Lung (tissue), 12 donors: ENCODE data around the gene NR2C2. TPM values are rescaled to one million over a fixed set of nuclear protein-coding genes. Genes with fewer than 3 reads are reported as not detected.

Experiments
- ATAC-seq: fragments of 200-7000 bp; cut with Tn5 transposase; one replicate; pipeline ENCODE4 v1.9.1; 2020; ENCODE audit warnings: moderate number of reproducible peaks; ENCODE audit not compliant: insufficient read depth, low FRiP score
- DNase-seq, 3 donors: peaks; one replicate each; pipeline ENCODE4 v3.0.0-alpha.2; 2013 to 2017
- H3K27ac ChIP-seq, 2 donors: one replicate each; pipeline ENCODE4 v1.5.1; 2013; ENCODE audit warnings: mild to moderate bottlenecking in 2 of 2, moderate library complexity in 2 of 2, control low read depth in 1 of 2, inconsistent platforms in 1 of 2, low read depth in 1 of 2, low read length in 1 of 2
- H3K27me3 ChIP-seq, 3 donors: one replicate each; pipeline ENCODE4 v1.5.1; 2013; ENCODE audit warnings: low read length in 2 of 3; ENCODE audit not compliant: control insufficient read depth in 3 of 3, insufficient read depth in 3 of 3
- H3K36me3 ChIP-seq, 4 donors: one replicate each; pipeline ENCODE4 v1.5.1; 2013; ENCODE audit warnings: low read length in 4 of 4, mild to moderate bottlenecking in 1 of 4, moderate library complexity in 1 of 4; ENCODE audit not compliant: control insufficient read depth in 4 of 4, insufficient read depth in 4 of 4
- H3K4me1 ChIP-seq, 5 donors: one replicate each; pipeline ENCODE4 v1.5.1; 2013; ENCODE audit warnings: low read length in 5 of 5, mild to moderate bottlenecking in 2 of 5, moderate library complexity in 1 of 5; ENCODE audit not compliant: control insufficient read depth in 5 of 5, insufficient read depth in 5 of 5
- H3K4me3 ChIP-seq: one replicate; pipeline ENCODE4 v1.5.1; 2013; ENCODE audit warnings: mild to moderate bottlenecking, control low read depth, moderate library complexity
- H3K9ac ChIP-seq, 2 donors: one replicate each; pipeline ENCODE4 v1.5.1; 2013; ENCODE audit warnings: low read length in 2 of 2, control low read depth in 1 of 2; ENCODE audit not compliant: insufficient read depth in 1 of 2
- H3K9me3 ChIP-seq, 4 donors: one replicate each; pipeline ENCODE4 v1.5.1; 2013; ENCODE audit warnings: low read length in 3 of 4, mild to moderate bottlenecking in 1 of 4, moderate library complexity in 1 of 4; ENCODE audit not compliant: control insufficient read depth in 4 of 4, insufficient read depth in 3 of 4
- CTCF ChIP-seq: IDR thresholded peaks from 2 replicates; pipeline ENCODE4 v1.5.1; 2012; ENCODE audit warnings: mild to moderate bottlenecking; ENCODE audit errors: control extremely low read depth, extremely low read depth
- WGBS, 2 donors: extraction: QIAGEN DNeasy Blood & Tissue Kit; methylation state at CpG; one replicate each; pipeline ENCODE4 v1.1.7; 2013; 5-methylcytosine and 5-hydroxymethylcytosine counted together
- polyA plus RNA-seq, 2 donors: library from polyadenylated mRNA; stranded (reverse); fragments of 200-250 nt; gene quantifications; one replicate each; pipeline ENCODE4 v1.2.1, GENCODE V29; 2013
- total RNA-seq, 2 donors: library from RNA; depleted of rRNA in 1 of 2; stranded (reverse); fragments of >200 nt in 1 of 2; gene quantifications; one replicate each; pipeline ENCODE4 v1.2.1, GENCODE V29; 2014 to 2021
- donor health status: control.
- donor health status: control.
- donor health status: Bipolar disorder and iron deficiency.
- donor health status: healthy.
- donor health status: DM: yes; HTN: yes; CAD: no.

NR2C2 gene
- total and polyA plus RNA-seq, 4 donors: 9.2 to 71.0 (median 24.8) TPM

- DNase-seq (peak; percentile 98 to 99 (median 99)), ATAC-seq (peak; percentile 98)
- Histone ChIP-seq H3K9me3 (no peaks in the 10 kb centered on the region), H3K27ac (peak overlapping the region; percentile 97), H3K4me1 (peaks cover 3 to 34% (median 10%) of the 10 kb centered on the region in 5 donors), H3K4me3 (peak overlapping the region; percentile 56), H3K9ac (peak overlapping the region; percentile 27 to 63), H3K36me3 (peaks cover 0 to 14% (median 13%) of the 10 kb centered on the region in 4 donors), H3K27me3 (no peaks in the 10 kb centered on the region)
- 1% methylated on average over 43 to 79 of the region's 79 CpGs for WGBS, 2 donors
- TF ChIP-seq CTCF: no peak
These were observed 664 bp downstream of the NR2C2 start for GRCh38 chr3:14947886-14948608.

- H3K36me3 ChIP-seq: peaks cover 0 to 14% (median 11%) of the 10 kb centered on the region in 4 donors
- H3K9ac ChIP-seq: peak overlapping the region; percentile 48 to 96
- H3K4me3 ChIP-seq: peak overlapping the region; percentile 51
- H3K27ac ChIP-seq: peak overlapping the region; percentile 29 to 85
- H3K9me3 ChIP-seq: no peaks in the 10 kb centered on the region
- peaks cover 3 to 34% (median 7%) of the 10 kb centered on the region in 5 donors for H3K4me1 ChIP-seq
- ATAC-seq (no peak), DNase-seq (no peak)
- no peak for TF ChIP-seq CTCF
- 3 to 6% methylated on average over 18 to 26 of the region's 26 CpGs for WGBS, 2 donors
- no peaks in the 10 kb centered on the region for H3K27me3 ChIP-seq
These were observed 1.2 kb downstream of the NR2C2 start for GRCh38 chr3:14948609-14949038.

DNA sequence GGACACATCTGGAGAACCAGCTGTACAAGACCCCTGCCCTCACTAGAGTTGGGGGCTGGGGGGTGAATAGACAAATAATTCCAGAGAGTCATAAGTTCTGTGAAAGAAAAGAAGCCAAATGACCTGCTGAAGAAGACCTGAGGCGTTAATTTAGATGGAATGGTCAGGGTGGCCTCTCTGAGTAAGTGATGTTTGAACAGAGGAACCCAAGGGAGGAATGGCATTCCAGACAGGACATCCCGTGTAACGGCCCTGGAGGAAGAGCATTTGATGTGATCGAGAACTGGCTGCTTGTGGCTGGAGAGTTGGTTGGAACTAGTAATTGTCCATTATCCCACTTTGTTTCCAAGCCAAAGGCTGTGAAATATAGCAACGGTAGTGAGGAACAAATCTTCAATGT, 1.7 kb downstream of the NR2C2 start:
- Histone ChIP-seq H3K27ac (peak overlapping the region in 1 of 2 donors; percentile 85), H3K4me1 (peaks cover 3 to 34% (median 7%) of the 10 kb centered on the region in 5 donors), H3K4me3 (peak overlapping the region; percentile 51), H3K9me3 (no peaks in the 10 kb centered on the region), H3K27me3 (no peaks in the 10 kb centered on the region), H3K36me3 (peaks cover 0 to 13% (median 11%) of the 10 kb centered on the region in 4 donors), H3K9ac (peak overlapping the region in 1 of 2 donors; percentile 96)
- no peak for ATAC-seq
- 38 to 40% methylated on average over 5 of the region's 5 CpGs for WGBS, 2 donors
- peak in 1 of 3 donors; percentile 21 for DNase-seq
- no peak for TF ChIP-seq CTCF
